HAP-1 (cell line): ENCODE measurements around the gene CABP5.
A peak's percentile ranks its signal among the peaks of the same experiment; 100 is the strongest.

Experiments used
- DNase-seq, 2 experiments: peaks; one replicate each; pipeline ENCODE4 v3.0.0-alpha.2; 2016 to 2020; ENCODE audit warnings: low spot score in 2 of 2
- H3K27me3 ChIP-seq: fragments of 250-450 bp; sonication (Bioruptor Pico); 2 replicates; pipeline ENCODE4 v1.5.1; 2020; ENCODE audit warnings: low read depth, mild to moderate bottlenecking, moderate library complexity
- H3K36me3 ChIP-seq: fragments of 250-450 bp; sonication (Bioruptor Pico); replicated peaks from 2 replicates; pipeline ENCODE4 v1.5.1; 2020; ENCODE audit warnings: mild to moderate bottlenecking
- H3K4me1 ChIP-seq: fragments of 250-450 bp; sonication (Bioruptor Pico); 2 replicates; pipeline ENCODE4 v1.5.1; 2020; ENCODE audit warnings: mild to moderate bottlenecking
- H3K4me3 ChIP-seq: fragments of 250-450 bp; sonication (Bioruptor Pico); 2 replicates; pipeline ENCODE4 v1.5.1; 2020; ENCODE audit warnings: mild to moderate bottlenecking, moderate library complexity
- H3K9me3 ChIP-seq: fragments of 250-450 bp; sonication (Bioruptor Pico); 2 replicates; pipeline ENCODE4 v1.5.1; 2020; ENCODE audit warnings: mild to moderate bottlenecking, moderate library complexity
- in situ Hi-C: fragments of 300-500 bp; cut with MboI; formaldehyde crosslinking; loops from 3 replicates; pipeline ENCODE4 v1.14.3; 2020; ENCODE audit warnings: low sequenced_read_pairs, inconsistent platforms, mixed read lengths

Gene CABP5

GRCh38 chr19:48010932-48011758 is 32.7 kb downstream of the CABP5 start:
- H3K27me3 ChIP-seq, result no peaks in the 10 kb centered on the region
- H3K4me1 ChIP-seq, result no peaks in the 10 kb centered on the region
- no peak for DNase-seq
- in situ Hi-C loops, result loop anchor here (25.0 kb wide), 1 partner anchor 124 kb away; the partner anchor contains the start of gene SULT2A1
- H3K9me3 ChIP-seq, result no peaks in the 10 kb centered on the region
- no peak overlapping the region for H3K4me3 ChIP-seq
- no peaks in the 10 kb centered on the region for H3K36me3 ChIP-seq

GRCh38 chr19:48006762-48007161 is 37.1 kb downstream of the CABP5 start:
- no peak overlapping the region for H3K4me3 ChIP-seq
- H3K36me3 ChIP-seq, result no peaks in the 10 kb centered on the region
- no peaks in the 10 kb centered on the region for H3K4me1 ChIP-seq
- no peaks in the 10 kb centered on the region for H3K9me3 ChIP-seq
- peak in 1 of 2 experiments; percentile 25 for DNase-seq
- in situ Hi-C loops, result loop anchor here (25.0 kb wide), 1 partner anchor 119 kb away; the partner anchor contains the start of gene SULT2A1
- no peaks in the 10 kb centered on the region for H3K27me3 ChIP-seq

GRCh38 chr19:48004236-48004635 is 39.6 kb downstream of the CABP5 start:
- no peaks in the 10 kb centered on the region for H3K36me3 ChIP-seq
- in situ Hi-C loops, result loop anchor here (25.0 kb wide), 1 partner anchor 117 kb away; the partner anchor contains the start of gene SULT2A1
- no peak for DNase-seq
- no peak overlapping the region for H3K4me3 ChIP-seq
- H3K9me3 ChIP-seq, result no peaks in the 10 kb centered on the region
- H3K27me3 ChIP-seq, result no peaks in the 10 kb centered on the region
- no peaks in the 10 kb centered on the region for H3K4me1 ChIP-seq

- Histone ChIP-seq H3K4me1 (no peaks in the 10 kb centered on the region), H3K4me3 (no peak overlapping the region), H3K9me3 (no peaks in the 10 kb centered on the region), H3K36me3 (no peaks in the 10 kb centered on the region), H3K27me3 (no peaks in the 10 kb centered on the region)
- in situ Hi-C loops, result loop anchor here (25.0 kb wide), 1 partner anchor 114 kb away; the partner anchor contains the start of gene SULT2A1
- no peak for DNase-seq
Measured at GRCh38 chr19:48000846-48001245, 43.0 kb downstream of the CABP5 start.

- in situ Hi-C loops, result no loop called here
Measured at GRCh38 chr19:47998800-47999199, 45.1 kb downstream of the CABP5 start.

GRCh38 chr19:47996230-47996727 is 47.6 kb downstream of the CABP5 start:
- in situ Hi-C loops, result no loop called here
- H3K27me3 ChIP-seq, result no peaks in the 10 kb centered on the region

More at GRCh38 chr19:47998800-47999199, 45.1 kb downstream of the CABP5 start:
- Histone ChIP-seq H3K36me3 (no peaks in the 10 kb centered on the region), H3K4me3 (no peak overlapping the region), H3K4me1 (no peaks in the 10 kb centered on the region), H3K27me3 (no peaks in the 10 kb centered on the region), H3K9me3 (no peaks in the 10 kb centered on the region)
- no peak for DNase-seq

GRCh38 chr19:47994209-47994802 is 49.6 kb downstream of the CABP5 start, which contains the start of gene ELSPBP1:
Gene ELSPBP1 (plus strand): TSS chr19:47994632. CDS start chr19:48008668, 14,036 bp downstream.
- H3K36me3 ChIP-seq, result no peaks in the 10 kb centered on the region
- no peaks in the 10 kb centered on the region for H3K9me3 ChIP-seq
- DNase-seq, result no peak
- H3K4me3 ChIP-seq, result no peak within 1 kb of the TSS
- H3K27me3 ChIP-seq, result 0 out of 2 replicates have a peak, but pooled peaks cover 5% of the 10 kb centered on the region
- no peaks in the 10 kb centered on the region for H3K4me1 ChIP-seq
- in situ Hi-C loops, result no loop called here

More at GRCh38 chr19:47996230-47996727, 47.6 kb downstream of the CABP5 start:
- Histone ChIP-seq H3K36me3 (no peaks in the 10 kb centered on the region), H3K4me3 (no peak overlapping the region), H3K9me3 (no peaks in the 10 kb centered on the region), H3K4me1 (no peaks in the 10 kb centered on the region)
- no peak for DNase-seq

- H3K36me3 ChIP-seq, result no peaks in the 10 kb centered on the region
- H3K9me3 ChIP-seq, result no peaks in the 10 kb centered on the region
- no peak for DNase-seq
- no peaks in the 10 kb centered on the region for H3K4me1 ChIP-seq
- no peak within 1 kb of the TSS for H3K4me3 ChIP-seq
- in situ Hi-C loops, result no loop called here
- 0 out of 2 replicates have a peak, but pooled peaks cover 5% of the 10 kb centered on the region for H3K27me3 ChIP-seq
Measured at GRCh38 chr19:47992070-47992469, 51.8 kb downstream of the CABP5 start, which contains the start of gene BSPH1. Gene BSPH1 (minus strand): TSS chr19:47992170. CDS start chr19:47992081, 89 bp downstream.

- Histone ChIP-seq H3K9me3 (no peaks in the 10 kb centered on the region), H3K4me3 (no peak overlapping the region), H3K27me3 (0 out of 2 replicates have a peak, but pooled peaks cover 5% of the 10 kb centered on the region), H3K36me3 (no peaks in the 10 kb centered on the region), H3K4me1 (no peaks in the 10 kb centered on the region)
- no peak for DNase-seq
- in situ Hi-C loops, result no loop called here
Measured at GRCh38 chr19:47991191-47991808, 52.6 kb downstream of the CABP5 start.
